ENCODE data around the gene MED25.

MED25 gene

GRCh38 chr19:49774969-49775368 lies 43.1 kb upstream of the MED25 start:
- no peak for DNase-seq
- no peaks in the 10 kb centered on the region for H3K27me3 ChIP-seq (replicated peaks)
- no peak overlapping the region for H3K4me3 ChIP-seq (ENCODE audit: low read depth, low read length)
- TF ChIP-seq CTCF (IDR thresholded peaks at IDR 0.05; ENCODE audit: low read depth, low read length, missing control alignments): no peak
- H3K27ac ChIP-seq: no peak overlapping the region
- in situ Hi-C loops (cut with HindIII; ENCODE audit: low pct_ligation_motif_present, low sequenced_read_pairs): no loop called here
- H3K36me3 ChIP-seq (replicated peaks): peaks cover 9% of the 10 kb centered on the region

- in situ Hi-C loops (cut with HindIII; ENCODE audit: low pct_ligation_motif_present, low sequenced_read_pairs): no loop called here
- DNase-seq: no peak
- Histone ChIP-seq H3K27me3 (replicated peaks) (no peaks in the 10 kb centered on the region), H3K4me3 (ENCODE audit: low read depth, low read length) (no peak overlapping the region), H3K36me3 (replicated peaks) (peaks cover 9% of the 10 kb centered on the region), H3K27ac (no peak overlapping the region)
- no peak for TF ChIP-seq CTCF (IDR thresholded peaks at IDR 0.05; ENCODE audit: low read depth, low read length, missing control alignments)
Measured at GRCh38 chr19:49775742-49776370, 42.2 kb upstream of the MED25 start.

- no peak for TF ChIP-seq CTCF (IDR thresholded peaks at IDR 0.05; ENCODE audit: low read depth, low read length, missing control alignments)
- Histone ChIP-seq H3K36me3 (replicated peaks) (peaks cover 9% of the 10 kb centered on the region), H3K27ac (no peak overlapping the region), H3K4me3 (ENCODE audit: low read depth, low read length) (no peak overlapping the region), H3K27me3 (replicated peaks) (no peaks in the 10 kb centered on the region)
- in situ Hi-C loops (cut with HindIII; ENCODE audit: low pct_ligation_motif_present, low sequenced_read_pairs): no loop called here
- DNase-seq: no peak
Measured at GRCh38 chr19:49776371-49776764, 41.7 kb upstream of the MED25 start.

- Histone ChIP-seq H3K27me3 (replicated peaks) (no peaks in the 10 kb centered on the region), H3K27ac (no peak overlapping the region), H3K4me3 (ENCODE audit: low read depth, low read length) (no peak overlapping the region), H3K36me3 (replicated peaks) (peaks cover 27% of the 10 kb centered on the region)
- in situ Hi-C loops (cut with HindIII; ENCODE audit: low pct_ligation_motif_present, low sequenced_read_pairs): no loop called here
- no peak for DNase-seq
- TF ChIP-seq CTCF (IDR thresholded peaks at IDR 0.05; ENCODE audit: low read depth, low read length, missing control alignments): no peak
Measured at GRCh38 chr19:49779731-49780555, 38.1 kb upstream of the MED25 start.

GRCh38 chr19:49780861-49781260 lies 37.2 kb upstream of the MED25 start:
- in situ Hi-C loops (cut with HindIII; ENCODE audit: low pct_ligation_motif_present, low sequenced_read_pairs): no loop called here
- H3K4me3 ChIP-seq (ENCODE audit: low read depth, low read length): no peak overlapping the region
- no peak overlapping the region for H3K27ac ChIP-seq
- no peaks in the 10 kb centered on the region for H3K27me3 ChIP-seq (replicated peaks)
- TF ChIP-seq CTCF (IDR thresholded peaks at IDR 0.05; ENCODE audit: low read depth, low read length, missing control alignments): no peak
- DNase-seq: no peak
- peaks cover 33% of the 10 kb centered on the region for H3K36me3 ChIP-seq (replicated peaks)

Data from brain microvascular endothelial cell (primary cell).